ENCODE results near the gene C10orf90. TPM values are rescaled to one million over a fixed set of nuclear protein-coding genes. Genes with fewer than 3 reads are reported as not detected.

Gene C10orf90
- total RNA-seq, 1 experiment from 2014 or later, result not detected

Other genes starting within 250 kb of the C10orf90 start
- 14.6 and 17.1 TPM in 2 replicates for gene DOCK1, start 234.7 kb upstream of the C10orf90 start, total RNA-seq (2014; rRNA removed; shearing (Covaris generic); ENCODE audit: low replicate concordance)

Data from Caki2 (cell line).